H9 (cell line): ENCODE data around the gene TFF2. TPM values are rescaled to one million over a fixed set of nuclear protein-coding genes. Genes with fewer than 3 reads are reported as not detected.

Experiments
- DNase-seq: peaks from one replicate; pipeline ENCODE4 v3.0.0-alpha.2; 2017
- H2AFZ ChIP-seq: one replicate; pipeline ENCODE4 v1.6.1; 2013; ENCODE audit warnings: mild to moderate bottlenecking, low read length, control low read depth, moderate library complexity
- H2AK5ac ChIP-seq: 2 replicates; pipeline ENCODE4 v1.6.1; 2013; ENCODE audit warnings: low read length, control low read depth, mixed read lengths; ENCODE audit not compliant: insufficient read length
- H2BK120ac ChIP-seq: one replicate; pipeline ENCODE4 v1.6.1; 2013; ENCODE audit warnings: low read depth, mild to moderate bottlenecking, low read length, control low read depth, inconsistent platforms; ENCODE audit not compliant: poor library complexity, severe bottlenecking
- H2BK12ac ChIP-seq: 2 replicates; pipeline ENCODE4 v1.6.1; 2013; ENCODE audit warnings: low read length, control low read depth, mixed read lengths, low read depth; ENCODE audit not compliant: insufficient read length
- H2BK15ac ChIP-seq: 2 replicates; pipeline ENCODE4 v1.6.1; 2013; ENCODE audit warnings: low read depth, low read length, control low read depth
- H2BK20ac ChIP-seq: one replicate; pipeline ENCODE4 v1.6.1; 2013; ENCODE audit warnings: low read depth, mild to moderate bottlenecking, low read length, control low read depth, inconsistent platforms; ENCODE audit not compliant: poor library complexity, severe bottlenecking
- H2BK5ac ChIP-seq: 2 replicates; pipeline ENCODE4 v1.6.1; 2013; ENCODE audit warnings: low read length, control low read depth, mixed read lengths; ENCODE audit not compliant: insufficient read length
- H3K14ac ChIP-seq: 2 replicates; pipeline ENCODE4 v1.6.1; 2013; ENCODE audit warnings: low read length, control low read depth; ENCODE audit not compliant: insufficient read depth
- H3K18ac ChIP-seq: 2 replicates; pipeline ENCODE4 v1.6.1; 2013; ENCODE audit warnings: low read depth, mild to moderate bottlenecking, mixed read lengths, low read length, control low read depth; ENCODE audit not compliant: insufficient read length
- H3K23ac ChIP-seq: 2 replicates; pipeline ENCODE4 v1.6.1; 2013; ENCODE audit warnings: low read length, control low read depth, mixed read lengths, low read depth; ENCODE audit not compliant: insufficient read length
- H3K23me2 ChIP-seq: 2 replicates; pipeline ENCODE4 v1.6.1; 2013; ENCODE audit warnings: low read depth, mild to moderate bottlenecking, mixed read lengths, low read length, control low read depth; ENCODE audit not compliant: insufficient read length, poor library complexity, severe bottlenecking
- H3K27ac ChIP-seq: 2 replicates; pipeline ENCODE4 v1.5.1; 2013; ENCODE audit warnings: low read length, control low read depth, mixed read lengths, low read depth; ENCODE audit not compliant: insufficient read length
- H3K27me3 ChIP-seq: 2 replicates; pipeline ENCODE4 v1.6.1; 2013; ENCODE audit warnings: low read length, control low read depth, inconsistent platforms; ENCODE audit not compliant: insufficient read depth
- H3K4ac ChIP-seq: 2 replicates; pipeline ENCODE4 v1.6.1; 2013; ENCODE audit warnings: low read depth, mild to moderate bottlenecking, control low read depth, inconsistent platforms, low read length, moderate library complexity
- H3K4me1 ChIP-seq: 2 replicates; pipeline ENCODE4 v1.6.1; 2013; ENCODE audit warnings: low read length, control low read depth, inconsistent platforms; ENCODE audit not compliant: insufficient read depth
- H3K4me2 ChIP-seq: 2 replicates; pipeline ENCODE4 v1.6.1; 2013; ENCODE audit warnings: low read length, control low read depth, mixed read lengths; ENCODE audit not compliant: insufficient read length, insufficient read depth
- H3K56ac ChIP-seq: 2 replicates; pipeline ENCODE4 v1.6.1; 2013; ENCODE audit warnings: low read depth, mild to moderate bottlenecking, mixed read lengths, low read length, control low read depth; ENCODE audit not compliant: insufficient read length
- H3K79me1 ChIP-seq: 2 replicates; pipeline ENCODE4 v1.6.1; 2013; ENCODE audit warnings: low read depth, mild to moderate bottlenecking, moderate library complexity, low read length, control low read depth, inconsistent platforms; ENCODE audit not compliant: insufficient read depth, poor library complexity, severe bottlenecking
- H3K79me2 ChIP-seq: 2 replicates; pipeline ENCODE4 v1.6.1; 2013; ENCODE audit warnings: low read length, control low read depth, inconsistent platforms; ENCODE audit not compliant: insufficient read depth
- H3K9ac ChIP-seq: 2 replicates; pipeline ENCODE4 v1.6.1; 2013; ENCODE audit warnings: low read length, control low read depth, mixed read lengths; ENCODE audit not compliant: insufficient read length; ENCODE audit errors: extremely low read depth
- H3K9me3 ChIP-seq: one replicate; pipeline ENCODE4 v1.6.1; 2013; ENCODE audit warnings: low read depth, low read length, inconsistent platforms; ENCODE audit not compliant: control insufficient read depth
- H3T11ph ChIP-seq: one replicate; pipeline ENCODE4 v1.6.1; 2013; ENCODE audit warnings: mild to moderate bottlenecking, low read length, control low read depth, inconsistent platforms
- H4K20me1 ChIP-seq: one replicate; pipeline ENCODE4 v1.6.1; 2013; ENCODE audit not compliant: control insufficient read depth, insufficient read length, insufficient read depth
- H4K5ac ChIP-seq: 2 replicates; pipeline ENCODE4 v1.6.1; 2013; ENCODE audit warnings: low read depth, mild to moderate bottlenecking, mixed read lengths, low read length, control low read depth; ENCODE audit not compliant: insufficient read length
- H4K8ac ChIP-seq: replicated peaks from 2 replicates; pipeline ENCODE4 v1.6.1; 2013; ENCODE audit warnings: low read length, control low read depth, mixed read lengths, low read depth; ENCODE audit not compliant: insufficient read length
- H4K91ac ChIP-seq: 2 replicates; pipeline ENCODE4 v1.6.1; 2013; ENCODE audit warnings: low read depth, mild to moderate bottlenecking, moderate library complexity, mixed read lengths, low read length, control low read depth; ENCODE audit not compliant: insufficient read length
- H3K27ac Mint-ChIP-seq, 3 experiments: 2 replicates in 2 of 3; 3 replicates in 1 of 3; pipeline ENCODE4 v1.8.0; 2020 to 2021; ENCODE audit warnings: mixed read lengths in 3 of 3, mild to moderate bottlenecking in 1 of 3, moderate library complexity in 1 of 3
- H3K27me3 Mint-ChIP-seq: 2 replicates; pipeline ENCODE4 v1.8.0; 2021; ENCODE audit warnings: low read depth, mild to moderate bottlenecking, moderate library complexity, mixed read lengths
- H3K36me3 Mint-ChIP-seq, 3 experiments: 2 replicates in 2 of 3; 3 replicates in 1 of 3; pipeline ENCODE4 v1.8.0; 2020 to 2021; ENCODE audit warnings: low read depth in 3 of 3, mixed read lengths in 3 of 3; ENCODE audit not compliant: insufficient read depth in 1 of 3
- H3K4me1 Mint-ChIP-seq, 2 experiments: 2 replicates each; pipeline ENCODE4 v1.8.0; 2020; ENCODE audit warnings: mixed read lengths in 2 of 2
- H3K4me3 Mint-ChIP-seq, 2 experiments: 2 replicates in 1 of 2; 3 replicates in 1 of 2; pipeline ENCODE4 v1.8.0; 2020 to 2021; ENCODE audit warnings: mild to moderate bottlenecking in 2 of 2, mixed read lengths in 2 of 2, moderate library complexity in 1 of 2
- H3K9me3 Mint-ChIP-seq, 2 experiments: 2 replicates in 1 of 2; 3 replicates in 1 of 2; pipeline ENCODE4 v1.8.0; 2020; ENCODE audit warnings: mild to moderate bottlenecking in 2 of 2, mixed read lengths in 2 of 2, moderate library complexity in 1 of 2
- CTCF ChIP-seq: fragments of 200-600 bp; sonication (generic); conservative IDR thresholded peaks from 3 replicates; pipeline ENCODE4 v1.8.0; 2021; ENCODE audit warnings: antibody characterized with exemption, mild to moderate bottlenecking
- WGBS: extraction: QIAGEN DNeasy Blood & Tissue Kit; methylation state at CpG from one replicate; pipeline ENCODE4 v1.1.7; 2013; ENCODE audit warnings: missing lambda C conversion rate, low lambda C conversion rate, mixed read lengths; ENCODE audit not compliant: insufficient read length; ENCODE audit errors: extremely low coverage; 5-methylcytosine and 5-hydroxymethylcytosine counted together
- total RNA-seq: library from RNA; stranded (reverse); gene quantifications from 2 replicates; pipeline ENCODE4 v1.2.1, GENCODE V29; 2021

TFF2 gene
- total RNA-seq, 1 experiment from 2014 or later: not detected

- no peak for TF ChIP-seq CTCF
- Histone ChIP-seq H3K79me1 (no peaks in the 10 kb centered on the region), H3K9me3 (no peaks in the 10 kb centered on the region), H2BK5ac (no peak overlapping the region), H3K18ac (no peak overlapping the region), H2BK120ac (no peak overlapping the region), H3K27ac (no peak overlapping the region), H4K91ac (no peak overlapping the region), H3K23ac (no peak overlapping the region), H3K4me2 (no peak overlapping the region), H3K9ac (no peak overlapping the region), H3K27me3 (no peaks in the 10 kb centered on the region), H2AK5ac (no peak overlapping the region), H4K8ac (no peak overlapping the region), H2BK20ac (no peak overlapping the region), H3K79me2 (no peaks in the 10 kb centered on the region), H2BK12ac (no peak overlapping the region), H3K4me1 (no peaks in the 10 kb centered on the region), H2BK15ac (no peak overlapping the region), H3K56ac (no peak overlapping the region), H4K20me1 (no peaks in the 10 kb centered on the region), H3K4ac (no peak overlapping the region), H3T11ph (no peak overlapping the region), H3K14ac (no peak overlapping the region), H4K5ac (no peak overlapping the region), H3K23me2 (no peaks in the 10 kb centered on the region), H2AFZ (no peak overlapping the region)
- Mint-ChIP-seq H3K4me3 (no peak overlapping the region), H3K36me3 (no peaks in the 10 kb centered on the region; a peak in 1 of 7 replicates), H3K27ac (no peak overlapping the region), H3K27me3 (peaks cover 4% of the 10 kb centered on the region), H3K9me3 (no peaks in the 10 kb centered on the region; a peak in 1 of 5 replicates), H3K4me1 (no peaks in the 10 kb centered on the region)
- WGBS: no CpG with 5 or more reads among the region's 30 CpGs
- no peak for DNase-seq
These were observed 3.0 kb downstream of the TFF2 start for GRCh38 chr21:42347601-42348327.
